SK-N-SH treated with all-trans-retinoic acid at 6 μM for 48 hours (cell line): ENCODE results near the gene IFITM2.

ENCODE experiments used
- ATAC-seq: fragments of 200-7000 bp; cut with Tn5 transposase; 3 replicates; pipeline ENCODE4 v1.9.1; 2020; ENCODE audit warnings: mild to moderate bottlenecking, moderate library complexity
- ARNTL ChIP-seq: fragments of 450-650 bp; formaldehyde crosslinking; IDR thresholded peaks from 2 replicates; pipeline ENCODE4 v1.5.0; 2020; ENCODE audit warnings: low read depth, mild to moderate bottlenecking, moderate library complexity, borderline replicate concordance
- BACH2 ChIP-seq: fragments of 250-450 bp; sonication (Bioruptor Pico); IDR thresholded peaks from 2 replicates; pipeline ENCODE4 v1.9.0; 2021; ENCODE audit warnings: mild to moderate bottlenecking, borderline replicate concordance
- CREB5 ChIP-seq: fragments of 250-450 bp; sonication (Bioruptor Pico); IDR thresholded peaks from 2 replicates; pipeline ENCODE4 v1.5.1; 2020; ENCODE audit warnings: low read depth, mild to moderate bottlenecking, moderate library complexity
- CSDC2 ChIP-seq: fragments of 250-450 bp; sonication (Bioruptor Pico); IDR thresholded peaks from 2 replicates; pipeline ENCODE4 v1.5.0; 2020; ENCODE audit warnings: mild to moderate bottlenecking, moderate library complexity
- ESRRG ChIP-seq: fragments of 250-450 bp; sonication (Bioruptor Pico); IDR thresholded peaks from 2 replicates; pipeline ENCODE4 v1.6.1; 2021; ENCODE audit warnings: mild to moderate bottlenecking
- GLIS3 ChIP-seq: fragments of 250-450 bp; sonication (Bioruptor Pico); IDR thresholded peaks from 2 replicates; pipeline ENCODE4 v1.5.0; 2020; ENCODE audit warnings: mild to moderate bottlenecking, moderate library complexity
- ISL1 ChIP-seq: fragments of 250-450 bp; sonication (Bioruptor Pico); IDR thresholded peaks from 2 replicates; pipeline ENCODE4 v2.1.2; 2022; ENCODE audit warnings: mild to moderate bottlenecking, moderate library complexity
- OSR1 ChIP-seq: fragments of 250-450 bp; sonication (Bioruptor Pico); IDR thresholded peaks from 2 replicates; pipeline ENCODE4 v1.8.0; 2022; ENCODE audit warnings: moderate library complexity, mild to moderate bottlenecking, inconsistent platforms
- PATZ1 ChIP-seq: fragments of 250-450 bp; sonication (Bioruptor Pico); IDR thresholded peaks from 2 replicates; pipeline ENCODE4 v1.8.0; 2020; ENCODE audit warnings: mild to moderate bottlenecking, moderate library complexity, borderline replicate concordance
- POU6F1 ChIP-seq: fragments of 250-450 bp; sonication (Bioruptor Pico); IDR thresholded peaks from 2 replicates; pipeline ENCODE4 v1.8.0; 2021; ENCODE audit warnings: low read depth, mild to moderate bottlenecking, moderate library complexity, borderline replicate concordance
- PPARA ChIP-seq: fragments of 250-450 bp; sonication (Bioruptor Pico); IDR thresholded peaks from 2 replicates; pipeline ENCODE4 v1.5.0; 2020; ENCODE audit warnings: mild to moderate bottlenecking, borderline replicate concordance
- RARB ChIP-seq: fragments of 250-450 bp; sonication (Bioruptor Pico); IDR thresholded peaks from 2 replicates; pipeline ENCODE4 v1.8.0; 2021; ENCODE audit warnings: mild to moderate bottlenecking, moderate library complexity
- SNAI2 ChIP-seq: fragments of 250-450 bp; sonication (Bioruptor Pico); IDR thresholded peaks from 2 replicates; pipeline ENCODE4 v1.5.0; 2020; ENCODE audit warnings: mild to moderate bottlenecking, moderate library complexity
- TCF4 ChIP-seq: fragments of 250-450 bp; sonication (Bioruptor Pico); IDR thresholded peaks from 2 replicates; pipeline ENCODE4 v1.8.0; 2021; ENCODE audit warnings: mild to moderate bottlenecking, moderate library complexity, borderline replicate concordance
- TOX ChIP-seq: fragments of 250-450 bp; sonication (Bioruptor Pico); IDR thresholded peaks from 2 replicates; pipeline ENCODE4 v1.8.0; 2021; ENCODE audit warnings: mild to moderate bottlenecking, moderate library complexity, borderline replicate concordance
- TSHZ2 ChIP-seq: fragments of 250-450 bp; sonication (Bioruptor Pico); IDR thresholded peaks from 2 replicates; pipeline ENCODE4 v1.5.0; 2020; ENCODE audit warnings: mild to moderate bottlenecking, moderate library complexity
- ZC3H10 ChIP-seq: fragments of 250-450 bp; sonication (Bioruptor Pico); IDR thresholded peaks from 2 replicates; pipeline ENCODE4 v1.5.1; 2021; ENCODE audit warnings: mild to moderate bottlenecking, moderate library complexity
- ZNF565 ChIP-seq: fragments of 450-650 bp; formaldehyde crosslinking; conservative IDR thresholded peaks from 2 replicates; pipeline ENCODE4 v1.5.0; 2020; ENCODE audit warnings: low read depth, mild to moderate bottlenecking, moderate library complexity
- ZNF70 ChIP-seq: fragments of 450-650 bp; formaldehyde crosslinking; IDR thresholded peaks from 2 replicates; pipeline ENCODE4 v1.5.0; 2020; ENCODE audit warnings: mild to moderate bottlenecking, moderate library complexity

IFITM2 gene

GRCh38 chr11:278001-278951 lies 29.3 kb upstream of the IFITM2 start, which contains the start of gene NLRP6:
TSS of gene NLRP6 (plus strand) at chr11:278407. CDS start at chr11:278570, 163 bp downstream.
- TF ChIP-seq POU6F1, result no peak
- no peak for TF ChIP-seq BACH2 (CRISPR knock-in tag)
- no peak for TF ChIP-seq RARB (CRISPR knock-in tag)
- TF ChIP-seq ZNF70, result no peak
- no peak for TF ChIP-seq ISL1 (CRISPR knock-in tag)
- TF ChIP-seq ZC3H10 (CRISPR knock-in tag), result no peak
- no peak for TF ChIP-seq SNAI2 (CRISPR knock-in tag)
- TF ChIP-seq TOX, result no peak
- no peak for TF ChIP-seq TSHZ2 (CRISPR knock-in tag)
- TF ChIP-seq ESRRG (CRISPR knock-in tag), result no peak
- TF ChIP-seq GLIS3 (CRISPR knock-in tag), result no peak
- TF ChIP-seq CREB5 (CRISPR knock-in tag), result no peak
- TF ChIP-seq PATZ1 (CRISPR knock-in tag), result no peak
- TF ChIP-seq TCF4, result no peak
- no peak for TF ChIP-seq CSDC2 (CRISPR knock-in tag)
- TF ChIP-seq OSR1 (CRISPR knock-in tag), result no peak
- TF ChIP-seq ARNTL (CRISPR knock-in tag), result no peak
- no peak for TF ChIP-seq ZNF565 (CRISPR knock-in tag)
- TF ChIP-seq, all 23 proteins: peak for 0
- no peak for ATAC-seq

- ATAC-seq, result no peak
- no peak for TF ChIP-seq SNAI2 (CRISPR knock-in tag)
- TF ChIP-seq TSHZ2 (CRISPR knock-in tag), result no peak
- no peak for TF ChIP-seq ZNF565 (CRISPR knock-in tag)
- TF ChIP-seq ZC3H10 (CRISPR knock-in tag), result no peak
- no peak for TF ChIP-seq RARB (CRISPR knock-in tag)
- no peak for TF ChIP-seq TOX
- TF ChIP-seq ISL1 (CRISPR knock-in tag), result no peak
- TF ChIP-seq CSDC2 (CRISPR knock-in tag), result no peak
- no peak for TF ChIP-seq OSR1 (CRISPR knock-in tag)
- no peak for TF ChIP-seq PPARA
Observed at GRCh38 chr11:279040-279965, 28.3 kb upstream of the IFITM2 start.
